HepG2 (cell line): Measurements from ENCODE around the gene MEIS1. TPM values are rescaled to one million over a fixed set of nuclear protein-coding genes. Genes with fewer than 3 reads are reported as not detected.

Source experiments
- CENPT ChIP-seq: sonication (generic); formaldehyde crosslinking; IDR thresholded peaks from 2 replicates; pipeline ENCODE4 v1.8.0; 2022; ENCODE audit warnings: low read depth, mild to moderate bottlenecking, moderate library complexity, missing genetic modification reagents
- ELF4 ChIP-seq: sonication (generic); formaldehyde crosslinking; IDR thresholded peaks from 2 replicates; pipeline ENCODE4 v1.5.0; 2020; ENCODE audit warnings: missing genetic modification reagents, mild to moderate bottlenecking, moderate library complexity, borderline replicate concordance
- HOXA3 ChIP-seq: sonication (generic); formaldehyde crosslinking; IDR thresholded peaks from 2 replicates; pipeline ENCODE4 v1.5.0; 2020; ENCODE audit warnings: missing genetic modification reagents
- KMT2A ChIP-seq: sonication (generic); formaldehyde crosslinking; IDR thresholded peaks from 2 replicates; pipeline ENCODE4 v1.4.0; 2020; ENCODE audit warnings: missing genetic modification reagents
- MIER2 ChIP-seq: IDR thresholded peaks from 2 replicates; pipeline ENCODE4 v1.6.1; 2016; ENCODE audit warnings: missing biosample characterization, missing genetic modification reagents
- MTF1 ChIP-seq: sonication (generic); formaldehyde crosslinking; IDR thresholded peaks from 2 replicates; pipeline ENCODE4 v1.5.0; 2020; ENCODE audit warnings: missing genetic modification reagents
- NAIF1 ChIP-seq: sonication (generic); formaldehyde crosslinking; IDR thresholded peaks from 2 replicates; pipeline ENCODE4 v1.5.0; 2020; ENCODE audit warnings: mild to moderate bottlenecking, missing genetic modification reagents, borderline replicate concordance
- NONO ChIP-seq, 2 experiments: fragments of 450-650 bp in 1 of 2; sonication (generic) in 1 of 2; formaldehyde crosslinking in 1 of 2; IDR thresholded peaks in 1 of 2; conservative IDR thresholded peaks in 1 of 2; 2 replicates each; pipeline versions ENCODE4 v1.6.1 to v1.8.0; 2017 to 2022; ENCODE audit warnings: mild to moderate bottlenecking in 1 of 2, missing genetic modification reagents in 1 of 2, moderate library complexity in 1 of 2
- NRL ChIP-seq: sonication (generic); formaldehyde crosslinking; IDR thresholded peaks from 2 replicates; pipeline ENCODE4 v1.5.0; 2020; ENCODE audit warnings: missing genetic modification reagents, mild to moderate bottlenecking, moderate library complexity, borderline replicate concordance
- SALL1 ChIP-seq: sonication (generic); formaldehyde crosslinking; IDR thresholded peaks from 2 replicates; pipeline ENCODE4 v1.8.0; 2022; ENCODE audit warnings: mild to moderate bottlenecking, missing genetic modification reagents
- SIN3B ChIP-seq: fragments of 150-350 bp; IDR thresholded peaks from 2 replicates; pipeline ENCODE4 v1.6.1; 2014; ENCODE audit warnings: low read length
- SNAPC2 ChIP-seq: sonication (generic); formaldehyde crosslinking; IDR thresholded peaks from 2 replicates; pipeline ENCODE4 v1.8.1; 2022; ENCODE audit warnings: mild to moderate bottlenecking, missing genetic modification reagents
- TFE3 ChIP-seq: IDR thresholded peaks from 2 replicates; pipeline ENCODE4 v1.6.1; 2016
- ZNF546 ChIP-seq: sonication (generic); formaldehyde crosslinking; conservative IDR thresholded peaks from 2 replicates; pipeline ENCODE4 v1.8.1; 2023; ENCODE audit warnings: mild to moderate bottlenecking, missing genetic modification reagents
- polyA plus RNA-seq, 8 experiments: library from polyadenylated mRNA; depleted of rRNA in 3 of 8; stranded (reverse) in 7 of 8; unstranded in 1 of 8; fragments of >200 nt; fragmentation: Illumina TruSeq in 4 of 8; extraction: Trizol in 4 of 8; gene quantifications; 2 replicates each; pipeline versions ENCODE4 v1.2.1 to v1.2.3, GENCODE V29; 2011 to 2016; ENCODE audit warnings: low read depth in 4 of 8, missing spikeins in 1 of 8, mixed read lengths in 1 of 8; ENCODE audit not compliant: insufficient read depth in 1 of 8
- total RNA-seq, 5 experiments: library from RNA; depleted of rRNA; stranded (reverse); fragments of >200 nt; fragmentation: Illumina TruSeq; extraction: Trizol; gene quantifications; 2 replicates each; pipeline ENCODE4 v1.2.3, GENCODE V29; 2016; ENCODE audit warnings: low read depth in 1 of 5
- TF ChIP-seq, protein P1 (sequence below): sonication (generic); formaldehyde crosslinking; IDR thresholded peaks from 2 replicates; pipeline ENCODE4 v1.5.1; 2020; ENCODE audit warnings: mild to moderate bottlenecking, missing genetic modification reagents, moderate library complexity
- TF ChIP-seq, protein P2 (sequence below): sonication (generic); formaldehyde crosslinking; IDR thresholded peaks from 2 replicates; pipeline ENCODE4 v1.9.0; 2022; ENCODE audit warnings: missing genetic modification reagents, mild to moderate bottlenecking, borderline replicate concordance

Gene MEIS1
- total and polyA plus RNA-seq, 2 of the 13 experiments (the other 11 are each of a cell fraction or from before 2014, with no cell fraction given), result 3.8 to 6.0 TPM

DNA sequence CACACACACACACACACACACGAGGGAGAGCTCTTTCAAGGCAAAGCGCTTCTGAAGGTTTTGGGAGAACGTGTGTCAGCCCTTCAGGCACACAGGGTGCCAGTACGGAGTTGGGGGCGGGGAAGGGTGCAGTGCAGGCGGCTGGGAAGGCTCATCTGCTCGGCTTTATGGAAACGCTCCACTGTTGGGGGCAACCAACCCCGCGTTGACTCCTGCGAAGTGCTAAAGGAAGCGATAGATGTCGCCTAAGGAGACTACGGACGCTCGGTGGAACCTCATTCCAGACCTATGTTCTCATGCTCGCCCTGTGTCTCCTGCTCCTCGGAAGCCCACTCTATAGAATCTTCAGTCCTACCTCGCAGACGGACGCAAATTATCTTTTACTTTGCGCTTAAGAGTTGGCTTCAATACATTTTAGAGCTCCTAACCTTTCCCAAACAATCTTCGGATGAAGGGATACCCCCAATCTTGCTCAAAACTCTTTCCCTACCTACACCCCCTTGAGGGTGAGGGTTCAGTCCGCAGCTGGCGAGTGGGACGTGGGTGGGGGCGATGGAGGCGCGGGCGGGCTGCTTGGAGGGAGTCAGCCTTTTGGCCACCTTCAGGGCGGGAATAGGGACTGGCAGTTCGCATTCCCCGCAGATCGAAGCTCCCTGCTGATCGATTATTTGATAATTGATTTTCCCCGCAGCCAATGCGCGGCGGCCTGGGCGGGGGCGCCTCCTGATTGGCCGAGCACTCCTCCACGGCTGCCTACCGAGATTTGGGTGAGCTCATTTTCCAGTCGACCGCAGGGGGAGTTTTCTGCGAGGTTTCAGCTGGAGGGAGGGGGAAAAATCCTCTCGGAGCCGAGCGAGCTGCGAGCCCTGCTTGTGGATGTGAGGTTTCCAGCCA is 1.9 kb upstream of the MEIS1 start (continued):
- TF ChIP-seq, protein P1, sequence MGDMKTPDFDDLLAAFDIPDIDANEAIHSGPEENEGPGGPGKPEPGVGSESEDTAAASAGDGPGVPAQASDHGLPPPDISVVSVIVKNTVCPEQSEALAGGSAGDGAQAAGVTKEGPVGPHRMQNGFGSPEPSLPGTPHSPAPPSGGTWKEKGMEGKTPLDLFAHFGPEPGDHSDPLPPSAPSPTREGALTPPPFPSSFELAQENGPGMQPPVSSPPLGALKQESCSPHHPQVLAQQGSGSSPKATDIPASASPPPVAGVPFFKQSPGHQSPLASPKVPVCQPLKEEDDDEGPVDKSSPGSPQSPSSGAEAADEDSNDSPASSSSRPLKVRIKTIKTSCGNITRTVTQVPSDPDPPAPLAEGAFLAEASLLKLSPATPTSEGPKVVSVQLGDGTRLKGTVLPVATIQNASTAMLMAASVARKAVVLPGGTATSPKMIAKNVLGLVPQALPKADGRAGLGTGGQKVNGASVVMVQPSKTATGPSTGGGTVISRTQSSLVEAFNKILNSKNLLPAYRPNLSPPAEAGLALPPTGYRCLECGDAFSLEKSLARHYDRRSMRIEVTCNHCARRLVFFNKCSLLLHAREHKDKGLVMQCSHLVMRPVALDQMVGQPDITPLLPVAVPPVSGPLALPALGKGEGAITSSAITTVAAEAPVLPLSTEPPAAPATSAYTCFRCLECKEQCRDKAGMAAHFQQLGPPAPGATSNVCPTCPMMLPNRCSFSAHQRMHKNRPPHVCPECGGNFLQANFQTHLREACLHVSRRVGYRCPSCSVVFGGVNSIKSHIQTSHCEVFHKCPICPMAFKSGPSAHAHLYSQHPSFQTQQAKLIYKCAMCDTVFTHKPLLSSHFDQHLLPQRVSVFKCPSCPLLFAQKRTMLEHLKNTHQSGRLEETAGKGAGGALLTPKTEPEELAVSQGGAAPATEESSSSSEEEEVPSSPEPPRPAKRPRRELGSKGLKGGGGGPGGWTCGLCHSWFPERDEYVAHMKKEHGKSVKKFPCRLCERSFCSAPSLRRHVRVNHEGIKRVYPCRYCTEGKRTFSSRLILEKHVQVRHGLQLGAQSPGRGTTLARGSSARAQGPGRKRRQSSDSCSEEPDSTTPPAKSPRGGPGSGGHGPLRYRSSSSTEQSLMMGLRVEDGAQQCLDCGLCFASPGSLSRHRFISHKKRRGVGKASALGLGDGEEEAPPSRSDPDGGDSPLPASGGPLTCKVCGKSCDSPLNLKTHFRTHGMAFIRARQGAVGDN, result peak; percentile 57
- peak; percentile 80; the same call in 1 of the 2 replicates for TF ChIP-seq ELF4 (CRISPR knock-in tag)
- peak; percentile 57; the same call in 1 of the 2 replicates for TF ChIP-seq NRL (CRISPR knock-in tag)
- peak; percentile 68; the same call in 1 of the 2 replicates for TF ChIP-seq SALL1 (CRISPR knock-in tag)
- TF ChIP-seq KMT2A (CRISPR knock-in tag), result peak; percentile 62; the same call in 1 of the 2 replicates
- TF ChIP-seq MTF1 (CRISPR knock-in tag), result no peak
- no peak for TF ChIP-seq ZNF546 (CRISPR knock-in tag)
- peak; percentile 70 for TF ChIP-seq HOXA3 (CRISPR knock-in tag)
- TF ChIP-seq, protein P2, sequence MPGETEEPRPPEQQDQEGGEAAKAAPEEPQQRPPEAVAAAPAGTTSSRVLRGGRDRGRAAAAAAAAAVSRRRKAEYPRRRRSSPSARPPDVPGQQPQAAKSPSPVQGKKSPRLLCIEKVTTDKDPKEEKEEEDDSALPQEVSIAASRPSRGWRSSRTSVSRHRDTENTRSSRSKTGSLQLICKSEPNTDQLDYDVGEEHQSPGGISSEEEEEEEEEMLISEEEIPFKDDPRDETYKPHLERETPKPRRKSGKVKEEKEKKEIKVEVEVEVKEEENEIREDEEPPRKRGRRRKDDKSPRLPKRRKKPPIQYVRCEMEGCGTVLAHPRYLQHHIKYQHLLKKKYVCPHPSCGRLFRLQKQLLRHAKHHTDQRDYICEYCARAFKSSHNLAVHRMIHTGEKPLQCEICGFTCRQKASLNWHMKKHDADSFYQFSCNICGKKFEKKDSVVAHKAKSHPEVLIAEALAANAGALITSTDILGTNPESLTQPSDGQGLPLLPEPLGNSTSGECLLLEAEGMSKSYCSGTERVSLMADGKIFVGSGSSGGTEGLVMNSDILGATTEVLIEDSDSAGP (CRISPR knock-in tag), result peak; percentile 81
- no peak for TF ChIP-seq CENPT
- no peak for TF ChIP-seq MIER2 (CRISPR knock-in tag)
- peak; percentile 49; the same call in 1 of the 2 replicates for TF ChIP-seq NAIF1 (CRISPR knock-in tag)
- no peak for TF ChIP-seq NONO (IDR thresholded peaks at IDR 0.05)
- TF ChIP-seq NONO (CRISPR knock-in tag; conservative IDR thresholded peaks at IDR 0.05), result peak; percentile 29; the same call in 1 of the 2 replicates
- 0 out of 2 replicates have a peak, but pooled peaks have one; percentile 27 for TF ChIP-seq SNAPC2 (CRISPR knock-in tag)
- TF ChIP-seq SIN3B, result 0 out of 2 replicates have a peak, but pooled peaks have one; percentile 25
- 0 out of 2 replicates have a peak, but pooled peaks have one; percentile 21 for TF ChIP-seq TFE3 (CRISPR knock-in tag)
